ENCODE data around the gene MAGI2.

MAGI2 gene

GRCh38 chr7:78164459-78164858 lies 1289.0 kb downstream of the MAGI2 start:
- no peak for DNase-seq

- no peak for DNase-seq
Measured at GRCh38 chr7:78161781-78162180, 1291.7 kb downstream of the MAGI2 start.

GRCh38 chr7:78159545-78159944 lies 1293.9 kb downstream of the MAGI2 start:
- no peak for DNase-seq

GRCh38 chr7:78153285-78153684 lies 1300.2 kb downstream of the MAGI2 start:
- no peak for DNase-seq

GRCh38 chr7:78151229-78151628 lies 1302.2 kb downstream of the MAGI2 start:
- DNase-seq = no peak

GRCh38 chr7:78149787-78150186 lies 1303.7 kb downstream of the MAGI2 start:
- DNase-seq = no peak

GRCh38 chr7:78148166-78148894 lies 1305.1 kb downstream of the MAGI2 start:
- DNase-seq = no peak

GRCh38 chr7:78146546-78146945 lies 1306.9 kb downstream of the MAGI2 start:
- DNase-seq = no peak

- no peak for DNase-seq
Measured at GRCh38 chr7:78143661-78144060, 1309.8 kb downstream of the MAGI2 start.

GRCh38 chr7:78141522-78142281 lies 1311.8 kb downstream of the MAGI2 start:
- no peak for DNase-seq

- no peak for DNase-seq
Measured at GRCh38 chr7:78140109-78140508, 1313.4 kb downstream of the MAGI2 start.

- DNase-seq = no peak
Measured at GRCh38 chr7:78139335-78139734, 1314.1 kb downstream of the MAGI2 start.

GRCh38 chr7:78134774-78135173 lies 1318.7 kb downstream of the MAGI2 start:
- DNase-seq = no peak

GRCh38 chr7:78134256-78134655 lies 1319.2 kb downstream of the MAGI2 start:
- peak; percentile 15 for DNase-seq

- DNase-seq = no peak
Measured at GRCh38 chr7:78130446-78131215, 1322.8 kb downstream of the MAGI2 start.

GRCh38 chr7:78129865-78130264 lies 1323.6 kb downstream of the MAGI2 start:
- no peak for DNase-seq

GRCh38 chr7:78127009-78127408 lies 1326.5 kb downstream of the MAGI2 start:
- no peak for DNase-seq

GRCh38 chr7:78125884-78126283 lies 1327.6 kb downstream of the MAGI2 start:
- DNase-seq = no peak

- no peak for DNase-seq
Measured at GRCh38 chr7:78124216-78124615, 1329.3 kb downstream of the MAGI2 start.

- DNase-seq = no peak
Measured at GRCh38 chr7:78121888-78122287, 1331.6 kb downstream of the MAGI2 start.

GRCh38 chr7:78118470-78118869 lies 1335.0 kb downstream of the MAGI2 start:
- DNase-seq = no peak

GRCh38 chr7:78115876-78116275 lies 1337.6 kb downstream of the MAGI2 start:
- no peak for DNase-seq

GRCh38 chr7:78114993-78115392 lies 1338.5 kb downstream of the MAGI2 start:
- no peak for DNase-seq

- DNase-seq = no peak
Measured at GRCh38 chr7:78112488-78112887, 1341.0 kb downstream of the MAGI2 start.

Data from activated CD4-positive, alpha-beta T cell treated with anti-CD3 and anti-CD28 coated beads, Interleukin-2, Interleukin-6, amounts not matched to agents 100 ng/mL and 50 ng/mL, durations not matched to agents 16 hours and 8 hours (primary cell).